COLO668 (cell line): Measurements from ENCODE around the gene DNMT3A.
A peak's percentile ranks its signal among the peaks of the same experiment; 100 is the strongest.

Experiments used
- DNase-seq: peaks from one replicate; lab custom pipeline; 2025; ENCODE audit not compliant: unreplicated experiment; lab: John Stamatoyannopoulos, UW

The DNMT3A gene

GRCh38 chr2:25328152-25329085, 13.3 kb downstream of the DNMT3A start:
- DNase-seq = no peak

GRCh38 chr2:25326326-25327013, 15.3 kb downstream of the DNMT3A start:
- DNase-seq = no peak

DNA sequence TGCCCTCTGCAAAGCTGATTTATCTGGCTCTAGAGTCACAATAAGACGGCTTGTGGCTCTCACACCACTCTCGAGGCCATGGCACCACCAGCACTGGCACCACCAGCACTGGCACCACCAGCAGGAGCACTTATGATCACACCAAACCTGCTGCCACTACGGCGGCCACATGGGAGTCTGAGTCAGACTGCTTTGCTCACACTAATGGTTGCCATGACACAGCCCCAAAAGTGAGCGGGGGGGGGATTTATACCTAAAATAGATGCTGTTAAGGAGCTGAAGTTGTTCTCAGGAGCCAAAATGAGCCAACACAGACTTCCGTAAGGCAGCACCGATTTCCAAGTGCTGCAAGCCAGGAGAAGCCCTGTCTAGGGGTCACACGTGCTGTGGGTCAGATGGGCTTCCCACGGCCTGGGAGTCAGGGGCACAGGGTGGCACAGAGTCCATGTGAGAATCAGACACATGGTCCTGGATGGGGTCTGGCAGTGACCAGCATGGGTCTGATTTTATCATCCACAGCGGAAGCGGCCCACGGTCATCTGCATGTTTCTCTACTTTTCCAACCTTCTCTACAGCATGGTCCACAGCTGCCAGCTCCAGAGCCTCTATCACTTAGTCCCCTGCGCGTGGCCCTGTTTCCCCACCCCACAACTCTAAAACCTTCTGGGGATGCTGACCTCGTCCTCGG, 16.7 kb downstream of the DNMT3A start:
- DNase-seq = no peak

GRCh38 chr2:25324251-25324650, 17.5 kb downstream of the DNMT3A start:
- DNase-seq = no peak

DNA sequence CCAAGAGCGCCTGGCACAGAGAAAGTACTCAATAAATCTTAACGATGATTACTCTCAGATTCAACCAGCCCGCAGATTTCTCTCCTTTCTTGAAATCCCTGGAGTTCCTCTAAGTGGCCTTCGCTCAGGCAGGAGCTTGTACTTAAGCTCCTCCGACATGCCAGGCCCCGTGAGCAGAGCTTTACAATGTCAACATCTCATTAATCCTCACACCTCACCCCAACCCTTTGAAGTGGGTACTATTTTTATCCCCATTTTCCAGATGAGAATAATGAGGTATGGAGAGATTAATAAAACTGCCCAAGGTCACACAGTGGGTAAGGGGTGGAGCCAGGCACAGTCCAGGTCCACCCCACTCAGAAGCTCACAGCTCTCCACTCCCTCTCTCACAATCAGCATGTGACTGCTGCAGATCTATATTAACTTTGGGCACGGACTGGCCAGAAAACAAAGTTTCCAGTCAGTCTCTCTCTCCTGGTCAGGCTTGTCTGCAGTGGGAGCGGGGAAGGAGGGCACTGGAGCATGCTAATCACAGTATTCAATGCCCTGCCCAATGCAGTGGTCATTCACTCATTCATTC, 18.0 kb downstream of the DNMT3A start:
- no peak for DNase-seq

GRCh38 chr2:25323042-25323514, 18.6 kb downstream of the DNMT3A start:
- DNase-seq = no peak

DNA sequence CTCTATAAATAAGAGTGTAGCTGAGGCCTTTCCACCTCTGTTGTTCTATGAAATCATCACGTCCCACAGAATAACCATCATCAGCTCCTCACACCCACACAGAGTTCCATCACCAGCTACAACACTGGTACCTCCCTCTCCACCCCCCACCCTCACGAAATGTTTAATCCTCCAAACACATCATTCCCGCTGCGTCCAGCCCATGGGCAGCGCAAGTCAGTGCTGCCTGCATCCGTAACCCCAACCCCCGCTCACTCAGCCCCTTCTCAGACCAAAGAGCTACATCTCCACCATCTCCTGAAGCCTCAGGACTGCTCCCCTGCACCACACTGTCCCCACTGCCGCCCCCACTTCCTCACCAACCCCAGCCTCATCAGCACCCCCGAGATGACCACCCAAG, 19.4 kb downstream of the DNMT3A start:
- DNase-seq = no peak

DNA sequence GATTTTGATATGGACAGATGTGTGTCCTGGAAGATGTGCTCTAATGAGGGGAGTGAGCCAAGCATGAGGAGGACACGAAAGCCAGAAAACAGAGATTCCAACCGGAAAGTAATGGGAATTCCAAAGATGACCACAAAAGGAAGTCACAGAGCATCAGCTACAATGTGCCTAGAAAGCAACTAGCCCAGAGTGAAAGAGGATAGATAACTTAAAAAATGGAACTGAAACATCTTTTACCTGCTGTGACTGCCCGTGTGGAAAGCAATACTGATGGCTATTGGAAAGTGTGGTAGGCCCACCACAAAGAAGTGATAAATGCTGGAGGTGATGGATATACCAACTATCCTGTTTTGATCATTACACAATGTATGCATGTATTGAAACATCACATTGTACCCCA, 21.6 kb downstream of the DNMT3A start:
- no peak for DNase-seq

- no peak for DNase-seq
These were observed 25.6 kb downstream of the DNMT3A start for GRCh38 chr2:25316101-25316500.

GRCh38 chr2:25315316-25315680, 26.4 kb downstream of the DNMT3A start:
- no peak for DNase-seq

DNA sequence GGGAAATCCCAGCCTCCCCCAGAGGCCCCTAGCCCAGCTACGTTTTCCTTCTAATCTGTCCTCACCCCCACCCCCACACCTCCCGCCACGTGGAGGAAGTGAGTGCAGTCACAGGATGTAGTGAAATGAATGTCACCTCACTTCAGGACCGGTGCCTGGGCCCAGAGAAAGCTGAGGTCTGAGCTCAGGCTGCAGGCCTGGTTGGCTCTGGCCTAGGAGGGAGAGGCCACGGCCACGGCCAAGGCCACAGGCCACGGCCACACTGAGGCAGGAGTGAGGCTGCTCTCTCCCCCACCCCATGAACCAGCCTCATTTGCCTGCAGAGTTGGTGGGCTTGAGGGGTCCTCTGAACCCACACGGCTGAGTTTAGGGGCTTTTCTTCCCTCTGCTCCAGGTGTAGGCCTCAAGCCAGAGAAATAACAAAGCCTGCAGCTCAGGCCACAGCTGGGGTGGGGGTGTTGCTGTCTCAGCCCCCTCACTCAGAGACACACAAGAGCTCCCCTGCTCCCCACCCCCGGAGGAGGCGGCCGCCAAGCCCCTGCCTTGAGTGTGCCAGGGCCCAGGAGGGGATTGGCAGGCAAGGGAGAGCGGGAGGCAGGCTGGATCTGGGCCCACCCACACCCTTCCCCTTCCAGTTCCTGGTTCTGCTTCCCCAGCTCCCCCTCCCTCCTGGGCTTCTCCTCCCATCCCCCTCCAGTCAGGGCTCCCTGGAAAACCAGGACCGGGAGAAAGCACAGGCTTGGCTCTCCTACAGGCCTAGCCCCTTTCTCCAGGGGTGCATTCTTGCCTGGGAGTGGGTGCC, 27.0 kb downstream of the DNMT3A start:
- DNase-seq = peak; percentile 42

DNA sequence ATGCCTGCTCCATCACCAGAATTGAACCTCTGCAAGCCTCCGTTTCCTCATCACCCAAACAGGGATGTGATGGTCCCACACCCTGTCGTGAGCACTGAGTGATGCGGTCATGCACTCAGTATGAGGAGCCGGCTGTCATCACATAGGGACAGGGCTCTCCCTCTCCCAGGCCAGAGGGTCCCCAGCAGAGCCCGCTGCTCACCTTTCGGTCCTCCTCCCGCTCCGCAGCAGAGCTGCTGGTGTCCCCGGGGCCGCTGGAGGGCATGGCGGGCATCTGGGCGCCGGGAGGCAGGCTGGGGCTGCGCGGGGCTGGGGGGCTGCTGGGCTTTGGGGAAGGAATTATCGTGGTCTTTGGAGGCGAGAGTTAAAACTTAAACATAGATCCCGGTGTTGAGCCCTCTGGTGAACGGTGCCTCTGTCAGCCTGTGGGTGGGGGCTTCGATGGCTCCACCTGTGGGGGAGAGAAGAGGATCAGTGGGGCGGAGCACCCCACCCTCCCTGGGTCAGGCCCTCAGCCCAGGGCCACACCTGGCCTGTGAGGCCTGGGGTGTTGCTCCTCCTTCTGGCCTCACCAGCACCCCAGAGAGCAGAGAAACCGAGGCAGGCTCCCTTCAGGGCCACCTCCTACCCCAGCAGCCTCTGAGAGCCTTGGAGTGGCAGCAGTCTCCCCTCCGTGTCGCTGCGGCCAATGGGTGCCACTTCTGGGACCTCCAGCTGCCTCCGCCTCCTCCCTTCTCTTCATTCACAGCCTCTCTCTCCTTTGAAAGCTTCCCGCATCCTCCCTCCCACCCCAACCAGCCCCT, 27.8 kb downstream of the DNMT3A start:
- DNase-seq = no peak

- no peak for DNase-seq
These were observed 28.6 kb downstream of the DNMT3A start for GRCh38 chr2:25312958-25313710.

DNA sequence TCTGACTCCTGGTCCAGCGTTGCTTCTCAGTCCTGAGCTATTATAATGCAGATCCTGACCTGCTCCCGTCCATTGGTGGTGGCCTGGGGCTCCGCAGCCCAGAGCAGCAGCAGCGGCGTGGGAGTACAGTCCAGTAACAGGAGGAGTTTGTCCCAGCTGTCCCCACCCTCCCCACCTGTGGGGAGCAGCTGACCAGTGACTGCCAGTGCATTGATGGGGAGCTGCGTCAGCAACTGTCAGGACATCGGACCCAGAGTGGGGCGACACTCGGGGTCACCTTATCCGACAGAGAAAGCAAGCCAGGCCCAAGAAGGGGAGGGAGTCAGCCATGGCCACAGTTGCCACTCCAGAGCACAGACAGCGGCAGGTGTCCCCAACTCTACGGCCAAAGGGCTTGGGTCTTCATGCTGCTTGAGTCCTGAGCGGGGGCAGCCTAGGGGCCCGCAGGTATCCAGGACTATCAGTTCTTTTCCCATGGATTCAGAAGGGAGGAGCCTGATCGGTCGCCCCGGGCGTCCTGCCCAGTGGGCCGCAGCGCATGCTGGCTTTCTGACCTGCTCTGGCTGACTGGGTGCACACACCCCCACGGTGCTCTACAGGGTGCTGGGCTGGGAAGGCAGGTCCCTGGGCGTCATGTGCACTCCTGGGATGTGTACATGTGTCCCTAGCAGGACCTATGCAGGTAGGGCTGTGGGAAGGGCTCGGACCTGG, 29.7 kb downstream of the DNMT3A start:
- DNase-seq = peak; percentile 44

DNA sequence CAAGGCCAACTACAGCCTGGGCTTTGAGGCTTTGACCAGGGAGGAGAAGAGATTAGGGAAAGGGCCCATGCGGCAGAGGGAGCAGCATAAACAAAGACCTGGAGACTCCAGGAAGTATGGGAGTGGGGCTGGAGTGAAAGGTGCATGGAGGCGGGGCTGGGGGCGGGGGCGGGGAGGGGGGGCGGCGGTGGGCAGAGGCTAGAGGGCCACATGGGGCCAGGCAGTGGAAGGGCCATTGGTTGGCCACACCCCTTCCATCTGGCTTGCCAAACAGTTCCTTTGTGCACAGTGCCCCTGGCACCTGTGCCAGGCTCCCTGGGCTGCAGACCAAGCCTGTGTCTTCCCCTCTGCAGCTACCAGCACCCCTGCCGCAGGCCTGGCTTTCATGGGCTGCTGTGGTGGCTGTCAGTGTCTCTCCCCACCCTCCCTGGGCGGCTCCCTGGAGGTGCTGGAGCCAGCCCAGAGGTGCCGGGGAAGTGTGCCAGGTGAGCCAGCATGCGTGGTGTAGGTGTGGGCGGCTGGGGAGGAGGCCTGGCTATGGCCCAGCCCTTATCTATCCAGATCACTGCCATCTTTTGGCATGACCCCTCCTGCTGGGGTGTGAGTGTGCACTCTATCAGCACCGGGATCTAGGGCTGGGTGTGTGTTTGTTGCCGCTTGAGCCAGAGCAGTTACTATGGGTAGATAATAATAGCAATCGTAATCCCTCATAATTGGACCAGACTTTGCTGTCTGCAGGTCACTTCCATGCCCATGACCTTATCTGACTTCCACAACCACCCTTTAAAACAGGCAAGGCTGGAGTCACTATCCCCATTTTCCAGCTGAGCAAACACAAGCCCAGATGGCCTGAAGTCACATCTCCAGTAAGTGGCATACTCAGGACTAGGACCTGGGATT, 30.5 kb downstream of the DNMT3A start:
- DNase-seq = peak; percentile 92

- DNase-seq = peak; percentile 58
These were observed 31.1 kb downstream of the DNMT3A start for GRCh38 chr2:25310709-25310964.

DNA sequence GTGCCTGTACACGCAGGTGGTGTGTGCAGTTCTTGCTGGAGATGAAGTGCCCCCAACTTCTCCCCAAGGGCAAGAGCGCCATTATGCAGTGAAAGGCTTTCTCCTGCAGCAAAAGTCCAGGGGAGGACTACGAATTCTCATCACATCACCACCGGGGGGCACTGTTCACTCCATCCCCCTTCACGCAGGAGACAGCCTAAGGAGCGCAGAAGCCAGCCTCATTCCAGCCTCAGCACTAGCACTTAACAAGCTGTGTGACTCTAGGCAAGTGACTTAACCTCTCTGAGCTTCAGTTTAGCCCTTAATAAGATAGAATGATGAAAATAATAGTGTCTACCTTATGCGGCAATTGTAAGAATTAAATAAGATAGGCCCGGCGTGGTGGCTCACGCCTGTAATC, 32.3 kb downstream of the DNMT3A start:
- DNase-seq = peak; percentile 58

DNA sequence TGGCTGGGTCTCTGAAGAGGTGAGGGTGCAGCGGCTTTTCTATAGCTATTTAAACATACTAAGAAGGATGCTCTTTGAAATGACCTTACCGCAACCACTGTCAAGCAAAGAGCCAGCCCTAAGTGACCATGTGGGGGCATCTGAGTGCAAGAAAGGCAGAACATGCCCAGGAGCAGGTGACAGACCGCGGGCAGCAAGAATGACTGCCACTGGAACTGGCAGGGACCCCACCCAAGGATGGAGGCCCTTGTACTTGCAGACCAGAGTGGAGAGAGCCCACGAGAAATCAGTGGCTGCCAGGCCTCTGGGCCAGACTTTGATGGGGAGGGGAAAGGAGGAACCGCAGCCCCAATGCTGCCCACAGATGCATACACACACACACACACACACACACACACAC, 33.1 kb downstream of the DNMT3A start:
- DNase-seq = no peak
